NCI-H526 (cell line): ENCODE results near the gene ADGRL2.
"Not testable (repeated sequence)": the region's sequence is repeated elsewhere in the genome, so short reads cannot be mapped to it uniquely, and the experiment has no call there.

Source experiments
- DNase-seq, 2 experiments: peaks; one replicate each; lab custom pipeline; 2025; lab: John Stamatoyannopoulos, UW

The ADGRL2 gene

GRCh38 chr1:81847063-81847462, 46.3 kb downstream of the ADGRL2 start:
- DNase-seq: no peak

GRCh38 chr1:81848880-81849682, 48.3 kb downstream of the ADGRL2 start:
- DNase-seq: no peak

- DNase-seq: no peak
These were observed 49.3 kb downstream of the ADGRL2 start for GRCh38 chr1:81850031-81850430.

GRCh38 chr1:81850495-81850894, 49.8 kb downstream of the ADGRL2 start:
- no peak for DNase-seq

- no peak for DNase-seq
These were observed 50.5 kb downstream of the ADGRL2 start for GRCh38 chr1:81851217-81851616.

- DNase-seq: no peak
These were observed 52.2 kb downstream of the ADGRL2 start for GRCh38 chr1:81852961-81853360.

GRCh38 chr1:81867235-81867634, 66.5 kb downstream of the ADGRL2 start:
- no peak for DNase-seq

GRCh38 chr1:81869307-81869706, 68.6 kb downstream of the ADGRL2 start:
- DNase-seq: no peak

- DNase-seq: not testable (repeated sequence)
These were observed 70.4 kb downstream of the ADGRL2 start for GRCh38 chr1:81871091-81871490.

- no peak for DNase-seq
These were observed 73.2 kb downstream of the ADGRL2 start for GRCh38 chr1:81873946-81874345.

GRCh38 chr1:81874461-81874860, 73.7 kb downstream of the ADGRL2 start:
- DNase-seq: no peak

GRCh38 chr1:81874940-81875339, 74.2 kb downstream of the ADGRL2 start:
- DNase-seq: no peak

GRCh38 chr1:81876901-81877733, 76.4 kb downstream of the ADGRL2 start:
- no peak for DNase-seq

GRCh38 chr1:81877940-81878339, 77.2 kb downstream of the ADGRL2 start:
- peak; percentile 79 to 83 for DNase-seq

- DNase-seq: peak in 1 of 2 experiments; percentile 25
These were observed 77.8 kb downstream of the ADGRL2 start for GRCh38 chr1:81878538-81878937.

GRCh38 chr1:81880781-81881180, 80.0 kb downstream of the ADGRL2 start:
- no peak for DNase-seq

- no peak for DNase-seq
These were observed 84.6 kb downstream of the ADGRL2 start for GRCh38 chr1:81885291-81885690.

GRCh38 chr1:81886292-81886691, 85.6 kb downstream of the ADGRL2 start:
- DNase-seq: not testable (repeated sequence)

- DNase-seq: no peak
These were observed 86.8 kb downstream of the ADGRL2 start for GRCh38 chr1:81887421-81888144.

- DNase-seq: no peak
These were observed 88.4 kb downstream of the ADGRL2 start for GRCh38 chr1:81889166-81889565.

GRCh38 chr1:81894867-81895266, 94.1 kb downstream of the ADGRL2 start:
- DNase-seq: no peak

GRCh38 chr1:81899214-81899821, 98.6 kb downstream of the ADGRL2 start:
- no peak for DNase-seq
